GM06990 (cell line): ENCODE data around the gene TULP4.
"Not testable (repeated sequence)": the region's sequence is repeated elsewhere in the genome, so short reads cannot be mapped to it uniquely, and the experiment has no call there.

Source experiments
- DNase-seq: peaks from one replicate; pipeline ENCODE4 v3.0.0-alpha.2; 2011; ENCODE audit not compliant: insufficient read length; ENCODE audit errors: extremely low read depth
- H3K27me3 ChIP-seq: replicated peaks from 2 replicates; pipeline ENCODE4 v1.6.0; 2011; ENCODE audit warnings: low read length; ENCODE audit not compliant: control insufficient read depth, insufficient read depth
- H3K36me3 ChIP-seq: 2 replicates; pipeline ENCODE4 v1.5.1; 2011; ENCODE audit warnings: low read length; ENCODE audit not compliant: control insufficient read depth, insufficient read depth
- H3K4me3 ChIP-seq: replicated peaks from 2 replicates; pipeline ENCODE4 v1.5.1; 2011; ENCODE audit warnings: low read depth, mild to moderate bottlenecking, control low read depth, low read length
- CTCF ChIP-seq: IDR thresholded peaks from 2 replicates; pipeline ENCODE4 v1.5.1; 2011; ENCODE audit warnings: low read length, control low read depth, mild to moderate bottlenecking, inconsistent platforms; ENCODE audit not compliant: insufficient read depth, poor library complexity, severe bottlenecking

The TULP4 gene

GRCh38 chr6:158517581-158517980 lies 205.3 kb downstream of the TULP4 start:
- Histone ChIP-seq H3K4me3 (peak overlapping the region; percentile 45; the same call in 1 of the 2 replicates), H3K36me3 (no peaks in the 10 kb centered on the region), H3K27me3 (no peaks in the 10 kb centered on the region)
- peak; percentile 67 for DNase-seq
- no peak for TF ChIP-seq CTCF

- no peaks in the 10 kb centered on the region for H3K36me3 ChIP-seq
- no peaks in the 10 kb centered on the region for H3K27me3 ChIP-seq
- peak overlapping the region; percentile 45 for H3K4me3 ChIP-seq
- TF ChIP-seq CTCF: peak; percentile 69
- DNase-seq: peak; percentile 85
These were observed 206.2 kb downstream of the TULP4 start for GRCh38 chr6:158518191-158519127.

GRCh38 chr6:158519300-158519699 lies 207.0 kb downstream of the TULP4 start:
- DNase-seq: no peak
- TF ChIP-seq CTCF: no peak
- Histone ChIP-seq H3K27me3 (no peaks in the 10 kb centered on the region), H3K36me3 (no peaks in the 10 kb centered on the region), H3K4me3 (no peak overlapping the region)

GRCh38 chr6:158519761-158520160 lies 207.5 kb downstream of the TULP4 start:
- TF ChIP-seq CTCF: no peak
- DNase-seq: no peak
- H3K27me3 ChIP-seq: no peaks in the 10 kb centered on the region
- no peak overlapping the region for H3K4me3 ChIP-seq
- H3K36me3 ChIP-seq: no peaks in the 10 kb centered on the region

DNA sequence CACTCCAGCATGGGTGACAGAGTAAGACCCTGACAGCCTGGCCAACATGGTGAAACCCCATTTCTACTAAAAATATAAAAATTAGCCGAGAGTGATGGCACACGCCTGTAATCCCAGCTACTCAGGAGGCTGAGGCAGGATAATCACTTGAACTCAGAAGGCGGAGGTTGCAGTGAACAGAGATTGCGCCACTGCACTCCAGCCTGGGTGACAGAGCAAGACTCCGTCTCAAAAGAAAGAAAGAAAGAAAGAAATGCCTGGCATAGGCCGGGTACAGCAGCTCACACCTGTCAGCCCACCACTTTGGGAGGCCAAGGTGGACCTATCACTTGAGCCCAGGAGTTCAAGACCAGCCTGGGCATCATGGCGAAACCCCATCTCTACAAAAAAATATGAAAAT lies 208.7 kb downstream of the TULP4 start:
- not testable (repeated sequence) for H3K27me3 ChIP-seq, DNase-seq, H3K4me3 ChIP-seq, H3K36me3 ChIP-seq

GRCh38 chr6:158521759-158522158 lies 209.5 kb downstream of the TULP4 start:
- no peak for DNase-seq
- TF ChIP-seq CTCF: no peak
- no peaks in the 10 kb centered on the region for H3K36me3 ChIP-seq
- no peak overlapping the region for H3K4me3 ChIP-seq
- no peaks in the 10 kb centered on the region for H3K27me3 ChIP-seq
